Loucy (cell line): ENCODE measurements around the gene C2orf68.

Experiments
- EZH2phosphoT487 ChIP-seq: fragments of 200-600 bp; IDR thresholded peaks from 2 replicates; pipeline ENCODE4 v1.6.1; 2018; ENCODE audit warnings: antibody characterized with exemption, mild to moderate bottlenecking, moderate library complexity, borderline replicate concordance
- TF ChIP-seq, protein P1 (sequence below): fragments of 200-600 bp; sonication (generic); conservative IDR thresholded peaks from 2 replicates; pipeline ENCODE4 v1.5.1; 2014; ENCODE audit warnings: mild to moderate bottlenecking, antibody characterized with exemption, low read length

DNA sequence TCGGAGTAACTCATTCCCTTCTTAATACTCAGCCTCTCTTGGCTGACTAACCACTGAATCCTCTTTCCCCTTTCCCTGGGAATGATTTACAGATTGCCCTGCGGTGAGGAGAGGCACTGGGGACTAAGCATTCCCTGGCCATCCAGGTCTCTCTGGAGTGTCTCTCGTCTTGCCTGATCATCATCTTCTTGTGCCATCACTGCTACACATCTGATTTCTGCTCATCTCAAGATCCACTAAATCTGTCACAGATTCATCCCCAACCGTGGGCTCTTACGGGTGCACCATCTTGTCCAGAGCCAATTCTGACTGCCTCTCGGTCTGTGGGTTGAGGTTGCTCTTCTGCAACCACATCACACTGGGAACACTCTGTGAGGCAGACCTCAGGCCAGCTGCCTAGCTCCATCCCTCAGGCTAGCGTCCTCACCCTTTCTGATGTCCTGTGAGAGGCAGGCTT, 44.1 kb upstream of the C2orf68 start:
- TF ChIP-seq, protein P1, sequence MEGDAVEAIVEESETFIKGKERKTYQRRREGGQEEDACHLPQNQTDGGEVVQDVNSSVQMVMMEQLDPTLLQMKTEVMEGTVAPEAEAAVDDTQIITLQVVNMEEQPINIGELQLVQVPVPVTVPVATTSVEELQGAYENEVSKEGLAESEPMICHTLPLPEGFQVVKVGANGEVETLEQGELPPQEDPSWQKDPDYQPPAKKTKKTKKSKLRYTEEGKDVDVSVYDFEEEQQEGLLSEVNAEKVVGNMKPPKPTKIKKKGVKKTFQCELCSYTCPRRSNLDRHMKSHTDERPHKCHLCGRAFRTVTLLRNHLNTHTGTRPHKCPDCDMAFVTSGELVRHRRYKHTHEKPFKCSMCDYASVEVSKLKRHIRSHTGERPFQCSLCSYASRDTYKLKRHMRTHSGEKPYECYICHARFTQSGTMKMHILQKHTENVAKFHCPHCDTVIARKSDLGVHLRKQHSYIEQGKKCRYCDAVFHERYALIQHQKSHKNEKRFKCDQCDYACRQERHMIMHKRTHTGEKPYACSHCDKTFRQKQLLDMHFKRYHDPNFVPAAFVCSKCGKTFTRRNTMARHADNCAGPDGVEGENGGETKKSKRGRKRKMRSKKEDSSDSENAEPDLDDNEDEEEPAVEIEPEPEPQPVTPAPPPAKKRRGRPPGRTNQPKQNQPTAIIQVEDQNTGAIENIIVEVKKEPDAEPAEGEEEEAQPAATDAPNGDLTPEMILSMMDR, result no peak
- TF ChIP-seq EZH2phosphoT487, result no peak
